ENCODE results near the gene DOK5.

DNA sequence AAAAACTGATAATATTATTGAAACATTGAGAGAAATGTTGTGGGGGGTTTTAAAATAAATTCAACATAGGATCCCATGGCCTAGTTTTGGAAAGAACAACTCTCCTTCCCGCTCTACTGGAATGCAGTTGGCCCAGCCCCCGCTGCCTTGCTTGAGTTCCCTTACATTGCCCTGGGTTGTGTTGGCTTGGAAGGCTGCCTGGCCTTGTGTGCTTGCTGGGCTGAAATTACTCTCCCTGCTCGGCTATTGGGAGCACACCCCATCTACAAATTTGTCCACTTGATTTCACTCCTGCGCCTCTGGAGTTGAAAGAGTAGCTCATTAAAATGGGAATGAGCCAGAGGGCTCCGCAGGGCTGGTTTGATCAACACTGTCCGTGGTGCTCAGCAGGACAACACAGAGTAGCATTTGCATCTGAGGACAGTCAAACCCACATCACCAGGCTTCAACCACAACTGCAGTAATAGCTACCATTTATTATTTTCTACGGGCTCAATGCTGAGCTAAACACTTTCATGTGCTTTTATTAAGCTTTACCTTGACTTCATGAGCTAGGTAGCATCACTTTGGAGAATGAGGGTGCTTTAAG is 35.2 kb downstream of the DOK5 start:
- no peak for TF ChIP-seq POLR2A (IDR thresholded peaks at IDR 0.05)
- TF ChIP-seq, protein P1, sequence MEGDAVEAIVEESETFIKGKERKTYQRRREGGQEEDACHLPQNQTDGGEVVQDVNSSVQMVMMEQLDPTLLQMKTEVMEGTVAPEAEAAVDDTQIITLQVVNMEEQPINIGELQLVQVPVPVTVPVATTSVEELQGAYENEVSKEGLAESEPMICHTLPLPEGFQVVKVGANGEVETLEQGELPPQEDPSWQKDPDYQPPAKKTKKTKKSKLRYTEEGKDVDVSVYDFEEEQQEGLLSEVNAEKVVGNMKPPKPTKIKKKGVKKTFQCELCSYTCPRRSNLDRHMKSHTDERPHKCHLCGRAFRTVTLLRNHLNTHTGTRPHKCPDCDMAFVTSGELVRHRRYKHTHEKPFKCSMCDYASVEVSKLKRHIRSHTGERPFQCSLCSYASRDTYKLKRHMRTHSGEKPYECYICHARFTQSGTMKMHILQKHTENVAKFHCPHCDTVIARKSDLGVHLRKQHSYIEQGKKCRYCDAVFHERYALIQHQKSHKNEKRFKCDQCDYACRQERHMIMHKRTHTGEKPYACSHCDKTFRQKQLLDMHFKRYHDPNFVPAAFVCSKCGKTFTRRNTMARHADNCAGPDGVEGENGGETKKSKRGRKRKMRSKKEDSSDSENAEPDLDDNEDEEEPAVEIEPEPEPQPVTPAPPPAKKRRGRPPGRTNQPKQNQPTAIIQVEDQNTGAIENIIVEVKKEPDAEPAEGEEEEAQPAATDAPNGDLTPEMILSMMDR (IDR thresholded peaks at IDR 0.05): no peak
- no peak for TF ChIP-seq EP300 (IDR thresholded peaks at IDR 0.05; ENCODE audit: low read depth)
- no peak for TF ChIP-seq POLR2AphosphoS5 (IDR thresholded peaks at IDR 0.05)
